Left ventricle myocardium inferior (tissue), 1 donor: Measurements from ENCODE around the gene PAQR6. TPM values are rescaled to one million over a fixed set of nuclear protein-coding genes. Genes with fewer than 3 reads are reported as not detected.

Experiments used
- DNase-seq: peaks from one replicate; pipeline ENCODE4 v3.0.0-alpha.2; 2020
- H3K27ac ChIP-seq: fragments of 200-600 bp; replicated peaks from 2 replicates; pipeline ENCODE4 v1.8.0; 2021
- H3K27me3 ChIP-seq: fragments of 200-600 bp; 2 replicates; pipeline ENCODE4 v1.8.0; 2021; ENCODE audit warnings: low read depth
- H3K36me3 ChIP-seq: fragments of 200-600 bp; 2 replicates; pipeline ENCODE4 v1.8.0; 2021
- H3K4me1 ChIP-seq: fragments of 200-600 bp; 2 replicates; pipeline ENCODE4 v1.8.0; 2021
- H3K4me3 ChIP-seq: fragments of 200-600 bp; 2 replicates; pipeline ENCODE4 v1.8.0; 2021; ENCODE audit warnings: mild to moderate bottlenecking, moderate library complexity
- H3K9me3 ChIP-seq: fragments of 200-600 bp; replicated peaks from 2 replicates; pipeline ENCODE4 v1.8.0; 2021
- intact Hi-C: fragments of 100-400 bp; cut with micrococcal nuclease; formaldehyde crosslinking; loops from one replicate; pipeline ENCODE4 v1.11.0; 2022
- total RNA-seq: library from RNA; stranded (reverse); fragmentation: NEBNext Ultra II Directional; extraction: Animal tissue kit (Norgen Biotek cat#: 25700); gene quantifications from one replicate; pipeline ENCODE4 v1.2.1, GENCODE V29; 2021
- TF ChIP-seq, protein P1 (sequence below): fragments of 200-600 bp; IDR thresholded peaks from 2 replicates; pipeline ENCODE4 v1.8.0; 2021; ENCODE audit warnings: antibody characterized with exemption, mild to moderate bottlenecking, borderline replicate concordance
- donor health status: DM: no; HTN: yes; CAD: no; lungs with severe emphysema.

The PAQR6 gene
- total RNA-seq, 1 donor from 2014 or later = 0.47 TPM

DNA sequence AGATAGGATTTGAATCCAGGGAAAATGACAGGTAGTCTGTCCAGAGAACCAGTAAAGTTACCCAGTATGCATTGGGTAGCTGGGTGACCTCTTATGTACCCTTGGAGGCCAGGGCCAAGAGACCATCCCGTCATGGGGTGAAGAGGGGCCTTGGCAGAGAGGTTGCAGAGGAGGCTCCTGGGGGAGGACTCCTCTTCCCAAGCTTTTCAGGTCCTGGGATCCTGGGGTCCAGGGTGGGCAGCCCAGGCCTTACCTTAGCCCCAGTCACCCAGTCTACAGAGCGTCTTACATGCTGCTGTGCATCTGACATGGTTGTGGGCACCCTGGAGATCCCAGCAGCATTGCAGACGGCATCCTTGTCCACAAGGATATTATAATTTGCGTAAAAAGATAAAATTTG, 21.1 kb downstream of the PAQR6 start:
- Histone ChIP-seq H3K36me3 (peaks cover 55% of the 10 kb centered on the region), H3K27ac (no peak overlapping the region), H3K4me3 (no peak overlapping the region), H3K9me3 (no peaks in the 10 kb centered on the region), H3K4me1 (no peaks in the 10 kb centered on the region), H3K27me3 (no peaks in the 10 kb centered on the region)
- DNase-seq = no peak
- intact Hi-C loops = loop anchor here (5.0 kb wide), 1 partner anchor 134 kb away; no protein-coding TSS in a partner anchor
- TF ChIP-seq, protein P1, sequence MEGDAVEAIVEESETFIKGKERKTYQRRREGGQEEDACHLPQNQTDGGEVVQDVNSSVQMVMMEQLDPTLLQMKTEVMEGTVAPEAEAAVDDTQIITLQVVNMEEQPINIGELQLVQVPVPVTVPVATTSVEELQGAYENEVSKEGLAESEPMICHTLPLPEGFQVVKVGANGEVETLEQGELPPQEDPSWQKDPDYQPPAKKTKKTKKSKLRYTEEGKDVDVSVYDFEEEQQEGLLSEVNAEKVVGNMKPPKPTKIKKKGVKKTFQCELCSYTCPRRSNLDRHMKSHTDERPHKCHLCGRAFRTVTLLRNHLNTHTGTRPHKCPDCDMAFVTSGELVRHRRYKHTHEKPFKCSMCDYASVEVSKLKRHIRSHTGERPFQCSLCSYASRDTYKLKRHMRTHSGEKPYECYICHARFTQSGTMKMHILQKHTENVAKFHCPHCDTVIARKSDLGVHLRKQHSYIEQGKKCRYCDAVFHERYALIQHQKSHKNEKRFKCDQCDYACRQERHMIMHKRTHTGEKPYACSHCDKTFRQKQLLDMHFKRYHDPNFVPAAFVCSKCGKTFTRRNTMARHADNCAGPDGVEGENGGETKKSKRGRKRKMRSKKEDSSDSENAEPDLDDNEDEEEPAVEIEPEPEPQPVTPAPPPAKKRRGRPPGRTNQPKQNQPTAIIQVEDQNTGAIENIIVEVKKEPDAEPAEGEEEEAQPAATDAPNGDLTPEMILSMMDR = no peak

DNA sequence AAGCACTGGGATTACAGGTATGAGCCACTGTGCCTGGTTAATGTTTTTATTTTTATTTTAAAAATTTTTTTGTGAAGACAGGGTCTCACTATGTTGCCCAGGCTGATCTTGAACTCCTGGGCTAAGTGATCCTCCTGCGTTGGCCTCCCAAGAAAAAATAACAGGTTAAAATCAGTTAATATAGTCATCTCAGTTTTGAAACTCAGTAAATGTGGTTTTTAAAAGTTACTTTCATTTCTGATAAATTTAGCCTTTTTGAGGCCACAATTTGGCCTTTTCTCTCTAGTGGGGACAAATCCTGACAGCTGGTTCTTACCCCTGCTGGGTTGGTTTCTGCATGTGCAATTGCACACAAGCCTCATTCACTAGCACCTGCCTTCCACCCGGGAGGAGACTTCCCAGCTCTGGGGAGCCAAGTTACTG, 21.7 kb downstream of the PAQR6 start:
- Histone ChIP-seq H3K27me3 (no peaks in the 10 kb centered on the region), H3K27ac (no peak overlapping the region), H3K9me3 (no peaks in the 10 kb centered on the region), H3K36me3 (peaks cover 61% of the 10 kb centered on the region), H3K4me3 (no peak overlapping the region), H3K4me1 (no peaks in the 10 kb centered on the region)
- DNase-seq = no peak
- TF ChIP-seq, protein P1 = no peak
- intact Hi-C loops = loop anchor here (5.0 kb wide), 1 partner anchor 134 kb away; no protein-coding TSS in a partner anchor

DNA sequence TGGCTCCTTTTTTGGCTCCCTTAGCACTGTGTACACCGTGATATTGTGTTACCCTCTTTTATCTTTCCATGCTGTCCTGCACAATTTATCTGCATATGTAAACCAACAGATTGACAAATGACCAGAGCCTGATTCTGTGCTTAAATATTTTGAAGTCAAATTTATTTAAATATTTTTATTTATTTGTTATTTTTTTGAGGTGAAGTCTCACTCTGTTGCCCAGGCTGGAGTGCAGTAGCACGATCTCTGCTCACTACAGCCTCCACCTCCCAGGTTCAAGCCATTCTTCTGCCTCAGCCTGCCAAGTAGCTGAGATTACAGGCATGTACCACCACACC, 22.2 kb downstream of the PAQR6 start:
- DNase-seq = no peak
- Histone ChIP-seq H3K4me1 (no peaks in the 10 kb centered on the region), H3K36me3 (peaks cover 66% of the 10 kb centered on the region), H3K27me3 (no peaks in the 10 kb centered on the region), H3K4me3 (no peak overlapping the region), H3K27ac (no peak overlapping the region), H3K9me3 (no peaks in the 10 kb centered on the region)
- intact Hi-C loops = loop anchor here (5.0 kb wide), 1 partner anchor 133 kb away; no protein-coding TSS in a partner anchor
- TF ChIP-seq, protein P1 = no peak

DNA sequence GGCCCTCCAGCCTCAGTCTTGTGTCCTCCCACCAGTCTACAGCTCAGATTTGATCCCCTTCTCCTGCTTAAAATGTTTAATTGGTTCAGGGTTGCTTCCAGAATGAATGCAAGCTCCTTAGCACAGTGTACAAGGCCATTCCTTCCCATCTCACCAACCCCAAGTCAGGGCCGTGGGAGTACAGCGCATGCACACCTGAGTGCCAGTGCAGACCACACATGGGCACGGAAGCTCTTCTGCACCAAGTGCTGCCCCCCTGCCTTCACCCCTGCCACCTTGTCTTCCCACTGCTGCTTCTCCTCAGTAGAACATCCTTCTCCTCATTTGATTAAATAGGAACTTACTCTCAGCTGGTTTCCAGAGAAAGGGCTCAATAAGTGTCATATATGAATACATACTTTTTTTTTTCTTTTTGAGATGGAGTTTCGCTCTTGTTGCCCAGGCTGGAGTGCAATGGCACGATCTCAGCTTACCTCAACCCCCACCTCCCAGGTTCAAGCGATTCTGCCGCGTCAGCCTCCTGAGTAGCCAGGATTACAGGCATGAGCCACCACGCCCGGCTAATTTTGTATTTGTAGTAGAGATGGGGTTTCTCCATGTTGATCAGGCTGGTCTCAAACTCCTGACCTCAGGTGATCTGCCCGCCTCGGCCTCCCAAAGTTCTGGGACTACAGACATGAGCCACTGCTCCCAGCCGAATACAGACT, 25.7 kb downstream of the PAQR6 start:
- Histone ChIP-seq H3K9me3 (no peaks in the 10 kb centered on the region), H3K27ac (no peak overlapping the region), H3K4me1 (peaks cover 9% of the 10 kb centered on the region), H3K4me3 (no peak overlapping the region), H3K27me3 (no peaks in the 10 kb centered on the region), H3K36me3 (peaks cover 53% of the 10 kb centered on the region)
- TF ChIP-seq, protein P1 = no peak
- intact Hi-C loops = loop anchor here (5.0 kb wide), 1 partner anchor 75 kb away; no protein-coding TSS in a partner anchor
- no peak for DNase-seq

DNA sequence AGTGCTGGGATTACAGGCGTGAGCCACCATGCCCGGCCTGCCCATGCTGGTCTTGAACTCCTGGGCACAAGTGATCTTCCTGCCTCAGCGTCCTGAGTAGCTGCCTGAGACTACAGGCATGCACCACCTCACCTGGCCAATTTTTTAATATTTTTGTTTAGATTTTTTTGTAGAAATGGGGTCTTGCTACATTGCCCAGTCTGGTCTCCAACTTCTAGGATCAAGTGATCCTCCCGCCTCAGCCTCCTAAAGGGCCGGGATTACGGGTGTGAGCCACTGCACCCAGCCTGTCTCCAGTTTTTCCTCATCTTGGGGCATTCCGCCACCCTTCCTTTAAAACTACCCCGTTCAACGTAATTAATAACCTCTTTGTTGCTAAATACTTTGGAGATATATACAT, 27.6 kb downstream of the PAQR6 start:
- H3K9me3 ChIP-seq = no peaks in the 10 kb centered on the region
- no peak overlapping the region for H3K4me3 ChIP-seq
- H3K27me3 ChIP-seq = no peaks in the 10 kb centered on the region
- peaks cover 15% of the 10 kb centered on the region for H3K4me1 ChIP-seq
- no peak for DNase-seq
- intact Hi-C loops = loop anchor here (5.0 kb wide), 1 partner anchor 73 kb away; no protein-coding TSS in a partner anchor
- peaks cover 46% of the 10 kb centered on the region for H3K36me3 ChIP-seq
- TF ChIP-seq, protein P1 = no peak
- H3K27ac ChIP-seq = no peak overlapping the region
